ENCODE results near the gene COL9A1. TPM values are rescaled to one million over a fixed set of nuclear protein-coding genes. Genes with fewer than 3 reads are reported as not detected.

COL9A1 gene
- total RNA-seq, 1 experiment from 2014 or later, result 7.8 TPM

DNA sequence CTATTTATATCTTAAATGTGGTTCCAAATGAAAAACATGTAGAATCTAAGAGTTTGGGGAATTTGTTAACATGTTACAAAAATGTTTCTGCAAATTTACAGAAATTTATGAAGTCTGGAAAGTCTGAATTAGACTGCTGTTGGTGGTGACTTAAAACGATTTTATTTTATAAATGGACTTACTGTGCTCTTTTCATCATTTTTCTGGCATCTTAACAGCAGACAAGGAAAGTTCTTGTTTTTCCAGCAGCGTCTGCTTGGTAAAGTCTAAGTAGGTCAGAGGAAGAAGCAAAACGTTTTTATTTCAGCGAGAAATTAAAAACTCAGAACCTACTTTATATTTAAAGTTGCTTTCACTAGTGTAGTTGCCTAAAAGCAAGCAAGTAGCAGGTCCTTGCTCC is 48.6 kb upstream of the COL9A1 start:
- H3K9me3 Mint-ChIP-seq, result no peaks in the 10 kb centered on the region; a peak in 1 of 5 replicates
- no peak overlapping the region for H3K4me3 Mint-ChIP-seq
- no CpG with 5 or more reads among the region's 4 CpGs for WGBS (ENCODE audit: extremely low coverage, insufficient read length, low lambda C conversion rate)
- no peaks in the 10 kb centered on the region for H3K79me2 ChIP-seq (ENCODE audit: insufficient read depth, low read length)
- no peaks in the 10 kb centered on the region for H3K9me3 ChIP-seq (ENCODE audit: control insufficient read depth, low read depth, low read length)
- no peak for TF ChIP-seq CTCF (conservative IDR thresholded peaks at IDR 0.05)
- no peak overlapping the region for H4K8ac ChIP-seq (replicated peaks; ENCODE audit: insufficient read length, low read depth, low read length)
- H2BK5ac ChIP-seq (ENCODE audit: insufficient read length, low read length), result no peak overlapping the region
- no peak overlapping the region for H3K27ac ChIP-seq (ENCODE audit: insufficient read length, low read depth, low read length)
- H2BK15ac ChIP-seq (ENCODE audit: low read depth, low read length), result no peak overlapping the region
- H4K5ac ChIP-seq (ENCODE audit: insufficient read length, low read depth, low read length), result no peak overlapping the region
- no peak overlapping the region for H3K4ac ChIP-seq (ENCODE audit: low read depth, low read length)
- no peaks in the 10 kb centered on the region for H3K4me1 Mint-ChIP-seq
- H3K27ac Mint-ChIP-seq, result no peak overlapping the region
- no peaks in the 10 kb centered on the region for H3K23me2 ChIP-seq (ENCODE audit: insufficient read length, low read depth, low read length, poor library complexity, severe bottlenecking)
- no peak overlapping the region for H2AK5ac ChIP-seq (ENCODE audit: insufficient read length, low read length)
- peaks cover 2% of the 10 kb centered on the region; the same call in 1 of the 2 replicates for H3K27me3 Mint-ChIP-seq (ENCODE audit: low read depth)
- no peak overlapping the region for H2BK120ac ChIP-seq (ENCODE audit: low read depth, low read length, poor library complexity, severe bottlenecking)
- H3K4me2 ChIP-seq (ENCODE audit: insufficient read depth, insufficient read length, low read length), result no peak overlapping the region
- DNase-seq, result no peak
- no peak overlapping the region for H4K91ac ChIP-seq (ENCODE audit: insufficient read length, low read depth, low read length)
- H3K18ac ChIP-seq (ENCODE audit: insufficient read length, low read depth, low read length), result no peak overlapping the region
- no peak overlapping the region for H2AFZ ChIP-seq (ENCODE audit: low read length)
- H3K27me3 ChIP-seq (ENCODE audit: insufficient read depth, low read length), result no peaks in the 10 kb centered on the region
- H3K9ac ChIP-seq (ENCODE audit: extremely low read depth, insufficient read length, low read length), result no peak overlapping the region
- no peaks in the 10 kb centered on the region for H3K4me1 ChIP-seq (ENCODE audit: insufficient read depth, low read length)
- H3K36me3 Mint-ChIP-seq (ENCODE audit: insufficient read depth in 1 of 3, low read depth in 3 of 3), result no peaks in the 10 kb centered on the region
- no peak overlapping the region for H2BK12ac ChIP-seq (ENCODE audit: insufficient read length, low read depth, low read length)
- no peak overlapping the region for H3K14ac ChIP-seq (ENCODE audit: insufficient read depth, low read length)
- H2BK20ac ChIP-seq (ENCODE audit: low read depth, low read length, poor library complexity, severe bottlenecking), result no peak overlapping the region
- H3K23ac ChIP-seq (ENCODE audit: insufficient read length, low read depth, low read length), result no peak overlapping the region
- H4K20me1 ChIP-seq (ENCODE audit: control insufficient read depth, insufficient read depth, insufficient read length), result no peaks in the 10 kb centered on the region
- no peak overlapping the region for H3K56ac ChIP-seq (ENCODE audit: insufficient read length, low read depth, low read length)
- H3K79me1 ChIP-seq (ENCODE audit: insufficient read depth, low read depth, low read length, poor library complexity, severe bottlenecking), result no peaks in the 10 kb centered on the region
- H3T11ph ChIP-seq (ENCODE audit: low read length), result no peak overlapping the region

Measured in H9 (cell line).